Endothelial cell of umbilical vein (primary cell): Measurements from ENCODE around the gene ZNF800. TPM values are rescaled to one million over a fixed set of nuclear protein-coding genes. Genes with fewer than 3 reads are reported as not detected.
"Not testable (repeated sequence)": the region's sequence is repeated elsewhere in the genome, so short reads cannot be mapped to it uniquely, and the experiment has no call there.

Source experiments
- BruUV-seq: library from RNA; stranded (reverse); fragments of 400-500 nt; replicated peaks from 2 replicates; lab custom pipeline; 2021; lab: Mats Ljungman, UMichigan
- CTCF ChIA-PET: fragments of 300-600, 350-600 bp; sonication (Branson Sonifier 250); formaldehyde crosslinking; loops from one replicate; lab custom pipeline; 2021; ENCODE audit warnings: antibody characterized with exemption, inconsistent platforms; lab: Charles Lee
- POLR2A ChIA-PET: fragments of 300-600, 350-600 bp; sonication (Branson Sonifier 250); formaldehyde crosslinking; loops from one replicate; lab custom pipeline; 2021; ENCODE audit warnings: antibody characterized with exemption, inconsistent platforms; lab: Charles Lee
- DNase-seq: peaks from one replicate; pipeline ENCODE4 v3.0.0-alpha.2; 2011; ENCODE audit warnings: low read depth, low spot score
- FAIRE-seq: peaks from 2 replicates; lab custom pipeline; 2011; peaks lifted over from hg19 to GRCh38; lab: Jason Lieb, UNC
- H2AFZ ChIP-seq: 2 replicates; pipeline ENCODE4 v1.6.0; 2012; ENCODE audit warnings: low read depth, low read length, control low read depth, inconsistent platforms
- H3K27ac ChIP-seq: 2 replicates; pipeline ENCODE4 v1.5.1; 2011; ENCODE audit warnings: low read depth, mild to moderate bottlenecking, control low read depth, low read length, moderate library complexity; ENCODE audit not compliant: insufficient read depth
- H3K27me3 ChIP-seq, 2 experiments: 2 replicates each; pipeline versions ENCODE4 v1.6.0 to v1.6.1; 2011; ENCODE audit warnings: low read length in 2 of 2, mixed read lengths in 1 of 2; ENCODE audit not compliant: control insufficient read depth in 2 of 2, insufficient read depth in 2 of 2
- H3K36me3 ChIP-seq, 2 experiments: 2 replicates in 1 of 2; 3 replicates in 1 of 2; pipeline ENCODE4 v1.5.1; 2011; ENCODE audit warnings: low read length in 2 of 2, mild to moderate bottlenecking in 1 of 2, moderate library complexity in 1 of 2; ENCODE audit not compliant: control insufficient read depth in 2 of 2, insufficient read depth in 2 of 2; ENCODE audit errors: extremely low read depth in 1 of 2
- H3K4me1 ChIP-seq: 3 replicates; pipeline ENCODE4 v1.5.1; 2011; ENCODE audit warnings: mild to moderate bottlenecking, low read length; ENCODE audit not compliant: control insufficient read depth, insufficient read depth; ENCODE audit errors: extremely low read depth
- H3K4me2 ChIP-seq: 2 replicates; pipeline ENCODE4 v1.6.1; 2011; ENCODE audit warnings: low read length, control low read depth, mixed read lengths; ENCODE audit not compliant: insufficient read depth
- H3K4me3 ChIP-seq, 3 experiments: fragments of 200-600 bp in 1 of 3; sonication (generic), shearing (Covaris generic) in 1 of 3; replicated peaks in 1 of 3; 2 replicates each; pipeline ENCODE4 v1.5.1; 2011 to 2016; ENCODE audit warnings: control low read depth in 3 of 3, low read length in 3 of 3, mild to moderate bottlenecking in 2 of 3, inconsistent platforms in 1 of 3, low read depth in 1 of 3, moderate library complexity in 1 of 3; ENCODE audit not compliant: insufficient read depth in 1 of 3
- H3K79me2 ChIP-seq: 2 replicates; pipeline ENCODE4 v1.6.0; 2012; ENCODE audit warnings: low read length, inconsistent platforms; ENCODE audit not compliant: control insufficient read depth, insufficient read depth
- H3K9ac ChIP-seq: replicated peaks from 2 replicates; pipeline ENCODE3; 2011; ENCODE audit warnings: low read length, control low read depth; ENCODE audit not compliant: insufficient read depth; ENCODE audit errors: extremely low read depth
- H3K9me1 ChIP-seq: replicated peaks from 3 replicates; pipeline ENCODE4 v1.6.0; 2011; ENCODE audit warnings: mild to moderate bottlenecking, low read length; ENCODE audit not compliant: control insufficient read depth, insufficient read depth; ENCODE audit errors: extremely low read depth
- H3K9me3 ChIP-seq: replicated peaks from 2 replicates; pipeline ENCODE4 v1.5.1; 2012; ENCODE audit warnings: low read length, inconsistent platforms; ENCODE audit not compliant: control insufficient read depth, insufficient read depth
- H4K20me1 ChIP-seq: replicated peaks from 2 replicates; pipeline ENCODE3; 2011; ENCODE audit warnings: mild to moderate bottlenecking, low read length; ENCODE audit not compliant: control insufficient read depth, insufficient read depth; ENCODE audit errors: extremely low read depth
- CTCF ChIP-seq, 2 donors: IDR thresholded peaks; 1 replicate in 1 of 2; 2 replicates in 1 of 2; pipeline ENCODE4 v1.5.1; 2011; ENCODE audit warnings: low read length in 2 of 2, mild to moderate bottlenecking in 2 of 2, moderate library complexity in 2 of 2, control low read depth in 1 of 2, inconsistent platforms in 1 of 2, low read depth in 1 of 2; ENCODE audit not compliant: insufficient read depth in 1 of 2; ENCODE audit errors: extremely low read depth in 1 of 2
- EZH2 ChIP-seq: IDR thresholded peaks from 2 replicates; pipeline ENCODE4 v1.6.1; 2012; ENCODE audit warnings: borderline replicate concordance, low read depth, mild to moderate bottlenecking, moderate library complexity, low read length, inconsistent platforms; ENCODE audit not compliant: severe bottlenecking
- FOS ChIP-seq: IDR thresholded peaks from 2 replicates; pipeline ENCODE4 v1.6.1; 2011; ENCODE audit warnings: mild to moderate bottlenecking, low read length, moderate library complexity, borderline replicate concordance; ENCODE audit not compliant: insufficient read depth
- GATA2 ChIP-seq: IDR thresholded peaks from 2 replicates; pipeline ENCODE4 v1.7.0; 2011; ENCODE audit warnings: low read depth, mild to moderate bottlenecking, moderate library complexity, mixed read lengths, low read length; ENCODE audit not compliant: insufficient read length, insufficient read depth
- JUN ChIP-seq: IDR thresholded peaks from 2 replicates; pipeline ENCODE4 v1.6.1; 2011; ENCODE audit warnings: borderline replicate concordance, low read depth; ENCODE audit not compliant: insufficient read length, insufficient read depth
- MAX ChIP-seq: IDR thresholded peaks from 2 replicates; pipeline ENCODE4 v1.6.1; 2011; ENCODE audit not compliant: insufficient read depth, insufficient read length
- MYC ChIP-seq: IDR thresholded peaks from one replicate; pipeline ENCODE4 v1.6.1; 2011; ENCODE audit warnings: mild to moderate bottlenecking, low read depth, low read length
- POLR2A ChIP-seq: IDR thresholded peaks from 2 replicates; pipeline ENCODE4 v1.6.1; 2012; ENCODE audit warnings: low read depth, mild to moderate bottlenecking, control low read depth, low read length
- POLR2AphosphoS5 ChIP-seq: IDR thresholded peaks from 2 replicates; pipeline ENCODE4 v1.6.1; 2012; ENCODE audit warnings: low read depth, mild to moderate bottlenecking, control low read depth, low read length, moderate library complexity; ENCODE audit not compliant: insufficient read depth
- dilution Hi-C: fragments of 300-500 bp; cut with MboI; formaldehyde crosslinking; loops from one replicate; pipeline ENCODE4 v1.15.0; 2019; ENCODE audit warnings: low sequenced_read_pairs; ENCODE audit not compliant: extremely low pct_ligation_motif_present
- intact Hi-C: fragments of 100-400 bp; cut with micrococcal nuclease; formaldehyde crosslinking; loops from one replicate; pipeline ENCODE4 v1.10.0; 2022
- polyA plus RNA-seq, 4 experiments: library from polyadenylated mRNA; depleted of rRNA in 3 of 4; stranded (reverse) in 3 of 4; unstranded in 1 of 4; fragments of >200 nt; gene quantifications; 2 replicates each; pipeline versions ENCODE4 v1.2.1 to v1.2.3, GENCODE V29; 2011 to 2012; ENCODE audit warnings: missing spikeins in 1 of 4
- total RNA-seq: library from RNA; stranded (reverse); gene quantifications from 2 replicates; pipeline ENCODE4 v1.2.3, GENCODE V29; 2021

Gene ZNF800
- total and polyA plus RNA-seq, 2 donors (not counting 3 experiments of a cell fraction or from before 2014, with no cell fraction given), result 10.9 to 35.4 TPM

GRCh38 chr7:127437241-127437640 is 44.7 kb upstream of the ZNF800 start:
- intact Hi-C loops (no loop called here), dilution Hi-C loops (no loop called here)
- Histone ChIP-seq H3K4me3 (no peak overlapping the region), H3K9ac (no peak overlapping the region), H3K36me3 (no peaks in the 10 kb centered on the region), H3K27me3 (no peaks in the 10 kb centered on the region), H3K79me2 (no peaks in the 10 kb centered on the region), H3K27ac (no peak overlapping the region), H3K9me3 (no peaks in the 10 kb centered on the region), H3K4me1 (no peaks in the 10 kb centered on the region), H3K9me1 (no peaks in the 10 kb centered on the region), H4K20me1 (no peaks in the 10 kb centered on the region), H3K4me2 (no peak overlapping the region), H2AFZ (no peak overlapping the region)
- TF ChIP-seq JUN, result no peak
- TF ChIP-seq CTCF (IDR thresholded peaks at IDR 0.05; ENCODE audit: extremely low read depth in 1 of 2, insufficient read depth in 1 of 2, low read depth in 1 of 2, low read length in 2 of 2), result no peak
- TF ChIP-seq POLR2A, result no peak
- TF ChIP-seq GATA2, result no peak
- no peak for TF ChIP-seq MYC
- TF ChIP-seq POLR2AphosphoS5, result no peak
- no peak for TF ChIP-seq EZH2
- no peak for TF ChIP-seq FOS
- TF ChIP-seq MAX, result no peak
- no TSS peak for BruUV-seq
- no peak for DNase-seq
- ChIA-PET POLR2A (no interaction called here), CTCF (no interaction called here)
- FAIRE-seq, result no peak

DNA sequence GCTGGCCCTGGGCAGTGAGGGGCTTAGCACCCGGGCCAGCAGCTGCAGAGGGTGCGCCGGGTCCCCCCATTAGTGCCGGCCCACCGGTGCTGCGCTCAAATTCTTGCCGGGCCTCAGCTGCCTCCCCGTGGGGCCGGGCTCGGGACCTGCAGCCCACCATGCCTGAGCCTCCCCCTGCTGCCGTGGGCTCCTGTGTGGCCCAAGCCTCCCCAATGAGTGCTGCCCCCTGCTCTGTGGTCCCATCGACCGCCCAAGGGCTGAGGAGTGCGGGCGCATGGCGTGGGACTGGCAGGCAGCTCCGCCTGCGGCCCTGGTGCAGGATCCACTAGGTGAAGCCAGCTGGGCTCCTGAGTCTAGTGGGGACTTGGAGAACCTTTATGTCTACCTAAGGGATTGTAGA is 36.8 kb upstream of the ZNF800 start:
- H3K4me2 ChIP-seq, H3K27me3 ChIP-seq, H3K79me2 ChIP-seq, H3K27ac ChIP-seq, FAIRE-seq, intact Hi-C loops, H3K36me3 ChIP-seq, H3K9me1 ChIP-seq, BruUV-seq, H3K4me3 ChIP-seq, H3K9me3 ChIP-seq, CTCF ChIA-PET, H3K9ac ChIP-seq, POLR2A ChIA-PET, DNase-seq, H4K20me1 ChIP-seq, H3K4me1 ChIP-seq, dilution Hi-C loops, H2AFZ ChIP-seq: not testable (repeated sequence)
